Left cardiac atrium (tissue), 4 donors: ENCODE data around the gene CPAMD8. TPM values are rescaled to one million over a fixed set of nuclear protein-coding genes. Genes with fewer than 3 reads are reported as not detected.
"Not testable (repeated sequence)": the region's sequence is repeated elsewhere in the genome, so short reads cannot be mapped to it uniquely, and the experiment has no call there.

ENCODE experiments used
- ATAC-seq, 2 donors: fragments of 200-7000 bp; cut with Tn5 transposase; one replicate each; pipeline ENCODE4 v1.9.1; 2020; ENCODE audit warnings: mild to moderate bottlenecking in 2 of 2, moderate library complexity in 2 of 2
- DNase-seq: peaks from one replicate; pipeline ENCODE4 v3.0.0-alpha.2; 2020
- intact Hi-C, 2 donors: fragments of 100-400 bp; cut with DNase I; formaldehyde crosslinking; loops; one replicate each; pipeline versions ENCODE4 v1.14.1 to v1.15.1; 2022 to 2023
- total RNA-seq, 2 donors: library from RNA; stranded (reverse); fragmentation: NEBNext Ultra II Directional; extraction: Animal tissue kit (Norgen Biotek cat#: 25700); gene quantifications; one replicate each; pipeline ENCODE4 v1.2.1, GENCODE V29; 2021
- donor health status: DM: no; HTN: yes; CAD: no.
- donor health status: DM: no; HTN: yes; CAD: no; lungs with severe emphysema.
- donor health status: DM: yes; HTN: yes; CAD: no.
- donor health status: Dilated cardiomyopathy.

CPAMD8 gene
- total RNA-seq, 2 donors from 2014 or later = 8.9 to 11.3 TPM

DNA sequence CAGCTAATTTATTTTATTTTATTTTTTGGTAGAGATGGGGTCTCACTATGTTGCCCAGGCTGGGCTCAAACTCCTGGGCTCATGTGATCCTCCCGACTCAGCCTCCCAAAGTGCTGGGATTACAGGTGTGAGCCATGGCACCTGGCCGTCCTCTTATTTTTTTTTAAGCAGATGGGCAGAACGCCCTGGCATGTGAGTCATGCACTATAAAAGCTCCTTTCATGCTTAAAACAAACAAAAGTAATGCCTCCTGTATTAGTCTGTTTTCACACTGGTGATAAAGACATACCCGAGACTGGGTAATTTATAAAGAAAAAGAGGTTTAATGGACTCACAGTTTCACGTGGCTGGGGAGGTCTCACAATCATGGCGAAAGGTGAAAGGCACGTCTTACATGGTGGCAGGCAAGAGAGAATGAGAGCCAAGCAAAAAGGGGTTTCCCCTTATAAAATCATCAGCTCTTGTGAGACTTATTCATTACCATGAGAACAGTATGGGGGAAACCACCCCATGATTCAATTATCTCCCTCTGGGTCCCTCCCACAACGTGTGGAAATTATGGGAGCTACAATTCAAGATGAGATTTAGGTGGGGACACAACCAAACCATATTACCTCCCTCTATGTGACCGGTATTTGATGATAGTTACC is 12.3 kb downstream of the CPAMD8 start:
- DNase-seq, ATAC-seq, intact Hi-C loops: not testable (repeated sequence)

DNA sequence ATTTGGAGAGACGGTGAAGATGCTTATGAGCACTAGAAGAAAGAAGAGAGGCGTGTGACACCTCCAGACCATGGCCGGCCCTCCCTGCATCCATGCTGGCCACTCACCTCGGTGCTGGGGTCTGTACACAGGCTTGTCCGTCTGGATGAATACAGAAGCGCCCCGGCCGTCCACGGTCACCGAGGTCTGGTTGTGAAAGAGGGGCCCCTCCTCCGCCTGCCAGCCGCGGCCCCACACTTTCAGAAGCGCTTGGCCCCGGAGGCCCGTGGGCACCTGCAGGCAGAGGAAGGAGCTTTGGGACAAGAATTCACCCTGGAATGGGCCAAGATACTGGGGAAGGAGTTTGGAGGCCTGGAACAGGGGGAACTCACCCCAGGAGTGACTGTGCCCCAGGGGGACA is 15.1 kb downstream of the CPAMD8 start:
- ATAC-seq = no peak
- intact Hi-C loops = no loop called here

DNA sequence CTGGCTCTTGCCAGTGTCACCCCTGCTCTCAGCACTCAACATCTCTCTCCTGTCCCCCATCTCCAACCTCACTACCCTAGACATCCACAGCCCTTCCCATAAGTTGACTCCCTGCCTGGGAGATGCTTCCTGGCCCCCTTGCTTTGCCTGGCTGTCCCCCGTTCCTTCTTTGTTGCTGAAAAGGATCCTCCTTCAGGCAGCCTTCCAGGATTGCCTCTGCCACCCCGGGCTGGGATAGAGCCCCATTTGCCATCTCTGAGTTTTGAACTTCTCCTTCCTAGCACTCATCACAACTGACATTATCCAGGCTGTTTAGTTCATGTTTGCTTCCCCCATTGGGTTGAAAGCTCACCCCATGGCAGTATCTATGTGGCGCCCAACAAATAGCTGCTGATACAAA is 20.0 kb downstream of the CPAMD8 start:
- ATAC-seq = no peak
- no peak for DNase-seq
- intact Hi-C loops = no loop called here

More for the DNA sequence above, 15.1 kb downstream of the CPAMD8 start:
- no peak for DNase-seq

DNA sequence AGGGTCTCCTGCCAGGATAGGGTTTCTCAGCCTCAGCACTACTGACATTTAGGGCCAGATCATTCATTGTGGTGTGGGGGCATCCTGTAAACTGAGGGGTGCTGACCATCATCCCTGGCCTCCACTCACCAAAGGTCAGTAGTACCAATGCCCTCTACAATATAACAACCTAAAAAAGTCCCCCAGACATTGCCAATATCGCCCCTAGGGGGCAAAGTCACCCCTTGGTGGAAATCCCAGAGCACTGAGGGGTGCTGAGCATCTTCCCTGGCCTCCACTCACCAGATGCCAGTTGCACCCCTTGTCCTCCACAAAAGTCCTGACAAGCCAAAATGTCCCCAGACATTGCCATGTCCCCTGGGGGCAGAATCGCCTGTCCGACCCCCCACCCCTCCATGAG is 21.6 kb downstream of the CPAMD8 start:
- intact Hi-C loops = no loop called here
- ATAC-seq (no peak), DNase-seq (no peak)

DNA sequence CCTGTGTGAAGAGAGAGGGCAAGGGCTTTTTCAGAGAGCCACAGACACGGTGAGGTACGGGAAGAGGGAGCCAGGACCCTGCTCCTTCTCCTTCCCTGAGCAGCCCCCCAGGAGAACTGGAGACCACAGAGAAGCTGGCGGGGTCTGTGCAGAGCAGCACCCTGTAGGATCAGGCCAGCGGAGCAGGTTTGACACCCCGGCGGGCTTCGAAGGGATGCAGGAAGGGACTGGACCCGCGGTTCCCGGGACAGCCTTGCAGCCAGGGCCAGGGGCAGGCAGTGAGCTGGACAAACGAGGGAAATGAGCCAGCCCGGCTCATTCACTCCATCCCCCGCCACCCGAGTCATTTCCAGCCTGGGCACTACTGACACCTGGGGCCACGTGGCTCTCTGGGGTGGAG is 22.2 kb downstream of the CPAMD8 start:
- no peak for DNase-seq
- no peak for ATAC-seq
- intact Hi-C loops = no loop called here

GRCh38 chr19:17002455-17002854 is 24.2 kb downstream of the CPAMD8 start:
- ATAC-seq (no peak), DNase-seq (no peak)
- intact Hi-C loops = no loop called here

- DNase-seq (peak; percentile 35), ATAC-seq (peak; percentile 57 to 77)
- intact Hi-C loops = no loop called here
Observed at GRCh38 chr19:17001603-17002183, 24.9 kb downstream of the CPAMD8 start.

DNA sequence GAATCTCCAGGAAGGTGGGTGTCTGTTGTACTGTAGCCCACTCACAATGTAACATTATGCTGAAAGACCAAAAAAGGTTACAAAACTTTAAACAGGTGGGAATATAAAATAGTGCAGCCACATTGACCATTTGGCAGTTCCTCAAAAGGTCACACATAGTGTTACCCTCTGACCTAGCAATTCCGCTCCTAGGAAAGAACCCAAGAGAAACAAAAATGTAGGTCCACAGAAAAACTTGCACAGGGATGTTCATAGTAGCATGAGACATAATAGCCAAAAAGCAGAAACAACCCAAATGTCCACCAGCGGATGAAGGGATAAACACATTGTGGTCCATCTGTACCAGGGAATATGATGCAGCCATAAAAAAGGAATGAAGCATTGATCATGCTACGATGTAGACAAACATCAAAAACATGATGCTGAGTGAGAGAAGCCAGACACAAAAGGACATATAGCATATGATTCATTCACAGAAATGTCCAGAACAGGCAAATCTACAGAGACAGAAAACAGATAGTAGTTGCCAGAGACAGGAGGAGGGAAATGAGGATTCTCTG is 27.9 kb downstream of the CPAMD8 start:
- intact Hi-C loops = no loop called here
- ATAC-seq (no peak), DNase-seq (no peak)

DNA sequence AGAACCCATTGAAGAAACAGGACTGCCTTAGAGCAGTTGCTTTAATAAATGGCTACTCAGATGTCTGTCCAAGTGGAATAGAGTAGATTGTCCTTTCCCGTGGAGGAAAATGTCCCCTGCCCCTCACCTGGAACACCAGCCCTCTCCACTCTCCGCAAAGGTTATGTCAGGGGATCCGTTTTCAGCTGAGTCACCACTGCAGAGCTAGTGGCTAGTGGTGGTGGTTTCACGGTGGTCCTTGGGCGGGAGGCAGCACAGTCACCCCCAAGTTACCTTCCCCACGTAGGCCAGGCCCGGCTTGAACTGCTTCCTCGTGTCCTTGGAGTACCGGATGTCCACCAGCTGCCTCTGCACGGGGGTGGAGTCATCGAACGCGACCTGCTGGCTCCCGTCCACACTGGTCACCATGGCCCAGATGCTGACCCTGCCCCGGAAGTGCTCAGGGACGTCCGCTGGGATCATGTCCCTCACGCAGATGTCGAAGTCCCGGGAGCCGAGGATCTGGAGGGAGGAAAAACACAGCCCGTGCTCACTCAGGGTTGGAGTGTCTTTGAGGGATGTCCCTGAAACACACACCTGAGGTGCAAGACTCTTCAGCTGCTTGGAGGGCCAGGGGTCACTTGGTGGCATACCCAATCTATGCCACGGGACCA is 29.6 kb downstream of the CPAMD8 start:
- DNase-seq, intact Hi-C loops, ATAC-seq: not testable (repeated sequence)

- DNase-seq (no peak), ATAC-seq (no peak)
- intact Hi-C loops = no loop called here
Observed at GRCh38 chr19:16988661-16989060, 37.9 kb downstream of the CPAMD8 start.

- intact Hi-C loops = no loop called here
- no peak for ATAC-seq
- no peak for DNase-seq
Observed at GRCh38 chr19:16985403-16985802, 41.2 kb downstream of the CPAMD8 start.

DNA sequence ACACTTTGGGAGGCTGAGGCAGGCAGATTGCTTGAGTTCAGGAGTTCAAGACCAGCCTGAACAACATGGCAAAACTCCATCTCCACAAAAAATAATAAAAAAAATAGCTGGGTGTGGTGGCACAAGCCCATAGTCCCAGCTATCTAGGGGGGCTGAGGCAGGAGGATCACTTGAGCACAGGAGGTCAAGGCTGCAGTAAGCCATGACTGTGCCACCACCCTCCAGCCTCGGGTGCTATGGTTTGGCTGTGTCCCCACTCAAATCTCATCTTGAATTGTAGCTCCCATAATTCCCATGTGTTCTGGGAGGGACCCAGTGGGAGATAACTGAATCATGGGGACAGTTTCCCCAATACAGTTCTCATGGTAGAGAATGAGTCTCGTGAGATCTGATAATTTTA is 44.0 kb downstream of the CPAMD8 start:
- intact Hi-C loops, DNase-seq, ATAC-seq: not testable (repeated sequence)

DNA sequence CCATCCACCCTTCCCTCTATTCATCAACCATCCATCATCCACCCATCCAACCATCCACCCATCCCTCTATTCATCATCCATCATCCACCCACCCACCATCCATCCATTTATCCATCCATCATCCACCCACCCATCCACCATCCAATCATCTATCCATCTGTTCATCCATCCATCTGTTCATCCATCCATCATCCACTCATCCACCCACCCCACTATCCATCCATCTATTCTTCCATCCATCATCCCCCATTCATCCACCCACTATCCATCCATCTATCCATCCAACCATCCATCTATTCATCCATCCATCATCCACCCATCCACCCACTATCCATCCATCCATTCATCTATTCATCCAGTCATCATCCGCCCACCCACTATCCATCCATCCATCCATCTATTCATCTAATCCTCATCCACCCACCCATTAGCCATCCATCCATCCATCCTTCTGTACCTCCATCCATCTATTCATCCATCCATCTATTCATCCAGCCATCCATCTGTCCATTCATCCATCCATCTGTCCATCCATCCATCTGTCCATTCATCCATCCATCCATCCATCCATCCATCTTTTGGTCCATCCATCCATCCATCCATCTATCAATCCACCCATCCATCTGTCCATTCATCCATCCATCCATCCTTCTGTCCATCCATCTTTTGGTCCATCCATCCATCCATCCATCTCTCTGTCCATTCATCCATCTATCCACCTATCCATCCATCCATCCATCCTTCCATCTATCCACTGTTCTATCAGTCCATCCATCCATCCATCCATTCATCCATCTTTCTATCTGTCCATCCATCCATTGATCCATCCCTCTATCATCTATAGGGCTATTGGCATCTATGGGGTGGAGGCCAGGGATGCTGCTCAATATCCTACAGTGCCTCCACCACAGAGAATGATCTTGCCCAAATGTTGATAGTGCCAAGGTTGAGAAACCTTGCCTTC is 47.5 kb downstream of the CPAMD8 start:
- intact Hi-C loops = no loop called here

DNA sequence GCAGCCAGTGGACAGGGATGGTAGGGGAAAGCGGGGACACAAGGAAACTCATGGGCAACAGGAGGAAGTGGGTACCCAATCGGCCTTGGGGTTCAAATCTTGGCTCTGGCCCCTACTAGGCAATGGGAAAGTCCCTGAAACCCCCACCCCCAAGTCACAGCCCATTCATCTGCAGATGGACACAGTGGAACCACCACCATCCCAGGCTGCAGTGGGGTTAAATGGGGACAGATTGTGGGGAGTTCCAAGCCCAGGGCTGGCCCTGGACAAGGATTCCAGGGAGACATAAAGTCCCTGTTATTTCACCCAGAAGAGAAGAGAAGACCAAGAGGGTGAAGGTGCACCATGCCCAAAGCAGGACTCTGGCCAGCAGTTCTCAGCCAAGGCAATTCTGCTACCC is 48.5 kb downstream of the CPAMD8 start:
- intact Hi-C loops = no loop called here
- no peak for ATAC-seq
- DNase-seq = no peak

More for the DNA sequence above, 47.5 kb downstream of the CPAMD8 start:
- ATAC-seq (no peak), DNase-seq (no peak)

DNA sequence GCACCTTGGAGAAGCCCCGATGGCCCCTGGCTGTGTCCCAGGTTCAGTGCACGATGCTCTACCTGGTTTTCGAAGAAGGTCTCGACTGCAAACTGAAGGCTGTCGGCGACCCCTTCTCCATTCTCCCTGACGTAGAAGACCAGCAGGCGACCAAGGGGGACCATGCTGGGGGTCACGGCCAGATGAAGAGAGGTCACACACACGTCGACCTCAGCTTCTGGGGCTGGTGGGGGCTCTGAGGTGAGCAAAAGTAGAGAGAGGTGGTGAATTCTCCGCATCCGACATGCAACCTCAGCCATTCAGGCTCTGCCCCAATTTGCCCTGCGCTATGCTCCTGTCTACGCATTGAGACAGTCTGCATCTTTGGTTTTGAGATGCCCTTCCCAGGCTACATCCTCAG is 49.3 kb downstream of the CPAMD8 start:
- ATAC-seq = no peak
- no peak for DNase-seq
- intact Hi-C loops = no loop called here

DNA sequence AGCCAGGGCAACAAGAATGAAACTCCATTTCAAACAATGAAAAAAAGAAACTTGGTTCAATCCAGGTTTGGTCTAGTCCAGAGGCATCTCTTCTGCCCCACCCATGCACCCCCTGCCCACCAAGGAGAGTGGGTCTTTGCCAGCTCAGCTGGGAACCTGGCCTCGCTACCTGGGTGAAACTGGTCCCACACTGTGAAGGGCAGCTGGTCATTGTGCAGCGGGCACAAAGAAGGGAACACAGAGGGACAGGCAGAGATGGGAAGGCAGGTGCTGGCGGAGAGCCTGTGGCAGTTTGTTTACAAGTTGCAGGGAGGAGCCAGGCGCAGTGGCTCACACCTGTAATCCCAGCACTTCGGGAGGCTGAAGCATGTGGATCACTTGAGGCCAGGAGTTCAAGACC is 50.2 kb downstream of the CPAMD8 start:
- DNase-seq = no peak
- no peak for ATAC-seq
- intact Hi-C loops = no loop called here

DNA sequence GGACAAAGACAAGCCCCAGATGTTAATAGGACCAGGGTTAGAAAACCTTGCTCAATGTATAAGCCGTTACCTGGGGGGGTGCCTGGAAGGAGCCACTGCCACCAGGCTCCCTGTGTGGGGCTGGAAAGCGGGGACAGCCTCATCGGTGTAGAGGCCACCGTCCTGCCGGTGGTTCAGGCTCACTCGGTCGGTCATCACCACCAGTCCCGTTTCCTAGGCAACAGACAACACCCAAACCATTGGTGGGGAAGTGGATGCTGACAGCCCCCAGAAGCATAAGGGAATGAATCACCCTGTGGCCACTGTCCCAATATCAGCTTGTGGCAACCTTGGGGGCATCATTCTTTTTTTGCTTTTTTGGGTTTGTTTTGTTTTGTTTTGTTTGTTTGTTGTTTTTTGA is 55.8 kb downstream of the CPAMD8 start:
- intact Hi-C loops = no loop called here
- DNase-seq (no peak), ATAC-seq (no peak)

DNA sequence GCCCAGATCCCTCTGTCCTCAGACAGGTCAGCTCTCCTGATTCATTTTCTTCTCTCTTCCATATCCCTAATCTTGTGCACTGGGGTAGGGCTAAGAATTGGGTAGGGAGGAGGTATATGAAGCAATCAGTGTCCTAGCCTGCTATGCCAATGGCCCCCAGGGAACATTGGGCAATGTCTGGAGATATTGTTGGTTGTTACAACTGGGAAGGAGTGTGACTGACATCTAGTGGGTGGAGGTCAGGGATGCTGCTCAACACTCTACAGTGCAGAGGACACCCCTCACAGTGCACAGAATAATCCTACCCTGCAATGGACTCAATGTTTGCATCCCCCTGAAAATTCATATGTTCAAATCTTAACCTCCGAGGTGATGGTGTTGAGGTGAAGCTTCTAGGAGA is 57.5 kb downstream of the CPAMD8 start:
- DNase-seq = no peak
- ATAC-seq = peak in 1 of 2 donors; percentile 84
- intact Hi-C loops = no loop called here
